HG03432 (cell line): ENCODE measurements around the gene MFAP4.

Experiments used
- ATAC-seq: cut with Tn5 transposase; IDR thresholded peaks from one replicate; pipeline ENCODE4 v1.9.1; 2021; ENCODE audit warnings: mild to moderate bottlenecking, moderate library complexity; ENCODE audit not compliant: unreplicated experiment

MFAP4 gene, protein sequence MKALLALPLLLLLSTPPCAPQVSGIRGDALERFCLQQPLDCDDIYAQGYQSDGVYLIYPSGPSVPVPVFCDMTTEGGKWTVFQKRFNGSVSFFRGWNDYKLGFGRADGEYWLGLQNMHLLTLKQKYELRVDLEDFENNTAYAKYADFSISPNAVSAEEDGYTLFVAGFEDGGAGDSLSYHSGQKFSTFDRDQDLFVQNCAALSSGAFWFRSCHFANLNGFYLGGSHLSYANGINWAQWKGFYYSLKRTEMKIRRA

DNA sequence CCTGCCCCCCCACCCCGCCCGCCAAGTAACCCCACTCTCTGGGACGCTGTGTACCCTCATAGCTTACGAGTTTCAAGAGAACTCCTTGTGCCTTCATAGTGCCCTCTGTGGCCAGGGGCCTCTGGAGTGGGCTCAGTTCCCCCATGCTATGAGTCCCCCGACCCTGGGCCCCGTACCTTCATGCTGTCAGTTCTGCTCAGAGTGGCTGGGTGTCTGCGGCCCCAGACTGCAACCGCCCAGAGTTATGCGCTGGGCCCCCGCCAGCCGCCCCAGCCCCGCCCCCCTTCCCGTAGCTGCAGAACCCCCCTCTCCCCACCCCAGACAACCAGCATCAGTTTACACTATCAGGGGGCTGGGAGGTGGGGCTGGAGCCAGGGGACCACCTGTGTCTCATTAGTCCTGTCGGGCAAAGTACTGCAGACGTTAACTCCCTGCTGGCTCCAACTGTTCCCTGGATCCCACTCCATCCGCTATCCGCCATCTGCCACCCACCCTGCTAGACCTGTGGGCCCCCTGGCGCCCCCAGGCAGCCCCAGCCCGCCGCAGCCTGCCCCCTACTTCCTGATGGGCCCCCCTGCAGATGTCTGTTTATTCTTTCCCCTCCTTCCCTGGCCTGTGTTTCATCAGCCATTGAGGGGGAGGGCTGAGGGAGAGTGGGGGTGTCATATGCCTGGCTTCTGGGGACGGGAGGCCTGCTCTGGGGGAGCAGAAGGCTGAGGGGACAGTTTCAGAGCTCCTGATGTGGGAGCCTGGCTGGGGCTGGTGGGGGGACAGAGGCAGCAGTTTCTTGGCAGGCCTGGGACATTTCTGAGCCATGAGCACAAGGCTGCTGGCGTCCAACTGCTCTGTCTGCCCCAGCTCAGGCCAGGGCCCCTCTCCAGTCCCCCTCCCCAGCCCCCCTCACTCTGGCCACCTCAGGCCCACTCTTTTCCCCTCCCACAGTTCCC lies at the start of gene MFAP4:
MFAP4 (minus strand) TSS at position 217 of the 947 bp plus-strand sequence; CDS start at position 182, 35 bp downstream.
- ATAC-seq = no peak

DNA sequence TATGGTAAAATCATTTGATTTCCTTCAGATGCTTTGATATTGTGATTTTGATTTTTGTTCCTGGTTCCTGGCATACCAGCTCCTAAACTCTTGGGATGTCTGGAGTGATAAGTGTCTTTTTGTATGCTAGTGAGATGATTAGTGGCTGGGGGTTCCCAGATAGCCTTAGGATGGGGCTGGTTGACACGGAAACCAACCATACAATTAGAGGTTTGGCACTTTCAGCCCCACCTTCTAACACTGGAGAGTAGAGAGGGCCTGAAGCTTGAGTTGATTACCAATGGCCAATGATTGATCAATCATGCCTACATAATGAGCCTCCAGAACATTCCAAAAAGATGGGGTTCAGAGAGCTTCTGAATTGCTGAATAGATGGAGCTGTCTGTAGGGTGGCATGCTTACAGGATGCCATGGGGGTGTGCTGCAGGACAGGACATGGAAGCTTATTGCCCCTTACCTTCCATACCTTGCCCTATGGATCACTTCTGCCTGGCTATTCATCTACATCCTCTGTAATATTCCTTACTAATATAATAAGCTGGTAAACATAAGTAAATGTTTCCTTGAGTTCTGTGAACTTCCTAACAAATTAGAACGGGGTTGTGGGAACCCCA lies 46.8 kb upstream of the MFAP4 start:
- ATAC-seq = no peak

DNA sequence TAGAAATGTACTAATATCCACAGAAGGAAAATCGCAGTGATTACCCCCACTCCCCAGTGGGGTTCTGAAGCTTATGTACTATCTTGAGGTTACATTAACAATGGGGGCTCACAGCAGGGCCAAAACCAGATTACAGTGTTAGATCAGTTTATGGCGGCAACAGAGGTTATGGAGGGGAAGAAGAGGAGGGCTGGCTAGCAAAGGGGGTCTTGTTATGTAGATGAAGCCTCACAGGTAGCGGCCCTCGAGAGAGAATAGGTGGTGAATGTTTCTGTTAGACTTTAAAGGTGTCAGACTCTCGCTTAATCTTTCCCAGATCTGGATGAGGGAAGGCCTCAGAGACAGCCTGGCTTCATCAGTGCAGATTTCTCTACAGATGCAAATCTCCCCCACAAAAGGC lies 46.3 kb upstream of the MFAP4 start:
- no peak for ATAC-seq

DNA sequence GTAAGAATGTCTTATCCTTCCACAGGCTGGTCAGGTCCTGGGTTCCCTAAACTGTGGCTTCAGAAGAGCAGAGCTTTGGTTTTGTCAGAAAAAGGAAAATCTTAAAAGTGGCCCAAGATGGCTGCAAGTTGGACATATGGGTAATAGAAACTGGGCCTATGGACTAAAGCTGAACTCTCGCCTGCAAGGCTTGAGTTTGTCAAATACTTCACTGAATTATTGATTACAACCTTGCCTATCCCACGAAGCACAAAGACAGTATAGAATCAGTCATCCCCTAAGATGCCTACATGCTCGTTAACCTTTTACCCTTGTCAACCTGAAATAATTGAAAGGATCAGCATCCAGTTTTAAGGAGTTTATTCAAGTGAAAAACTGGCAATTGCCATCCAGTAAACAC lies 44.7 kb upstream of the MFAP4 start:
- no peak for ATAC-seq

DNA sequence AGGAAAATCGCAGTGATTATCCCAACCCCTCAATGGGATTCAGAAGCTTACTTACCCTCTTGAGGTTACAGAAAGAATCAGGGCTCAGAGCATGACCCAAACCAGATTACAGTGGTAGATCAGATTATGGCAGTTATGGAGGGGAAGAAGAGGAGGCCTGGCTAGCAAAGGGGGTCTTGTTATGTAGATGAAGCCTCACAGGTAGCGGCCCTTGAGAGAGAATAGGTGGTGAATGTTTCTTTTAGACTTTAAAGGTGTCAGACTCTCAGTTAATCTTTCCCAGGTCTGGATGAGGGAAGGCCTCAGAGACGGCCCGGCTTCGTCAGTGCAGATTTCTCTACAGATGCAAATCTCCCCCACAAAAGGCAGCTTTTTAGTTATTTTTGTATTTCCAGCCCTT lies 39.6 kb upstream of the MFAP4 start:
- ATAC-seq = no peak

DNA sequence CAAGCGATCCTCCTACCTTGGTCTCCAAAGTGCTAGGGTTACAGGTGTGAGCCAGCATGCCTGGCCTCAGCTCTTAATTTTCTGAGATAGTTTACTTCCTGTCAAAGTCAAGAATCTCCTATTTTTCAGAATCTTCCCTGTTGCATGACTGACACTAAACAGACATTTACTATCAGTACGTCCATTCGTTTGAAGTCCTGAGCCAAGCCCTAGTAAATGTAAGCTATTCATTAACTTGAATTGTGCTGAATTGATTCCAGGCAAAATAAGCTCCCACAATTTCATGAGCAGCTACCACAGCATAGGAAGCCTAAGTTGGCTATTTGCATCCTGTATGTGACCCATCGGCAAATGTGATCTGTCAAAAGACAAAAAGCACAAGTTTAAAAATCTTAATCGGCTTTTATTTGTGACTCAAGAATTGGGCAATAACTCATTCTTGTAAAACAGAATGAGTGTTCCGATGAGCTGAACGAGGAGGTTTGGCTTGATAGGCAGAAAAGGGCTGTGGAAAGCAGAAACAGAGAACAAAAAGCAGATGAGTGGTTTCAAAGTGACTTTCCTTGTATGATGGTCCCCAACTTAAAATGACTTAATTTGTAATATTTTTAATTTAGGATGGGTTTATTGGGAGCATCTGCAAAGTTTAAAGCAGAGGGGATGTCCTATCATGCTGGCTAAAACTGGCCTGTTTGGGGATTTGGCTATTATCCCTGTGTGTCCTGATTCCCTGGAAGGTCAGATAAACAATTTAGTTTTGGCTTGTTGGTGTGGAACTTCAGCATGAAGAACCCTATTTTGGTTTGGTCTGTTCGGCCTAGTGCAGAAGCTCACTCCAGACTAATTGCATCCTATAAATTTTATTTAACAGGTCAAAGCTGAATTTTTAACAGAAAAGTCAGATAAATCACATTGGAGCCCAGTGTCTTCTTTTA lies 38.2 kb upstream of the MFAP4 start:
- no peak for ATAC-seq

DNA sequence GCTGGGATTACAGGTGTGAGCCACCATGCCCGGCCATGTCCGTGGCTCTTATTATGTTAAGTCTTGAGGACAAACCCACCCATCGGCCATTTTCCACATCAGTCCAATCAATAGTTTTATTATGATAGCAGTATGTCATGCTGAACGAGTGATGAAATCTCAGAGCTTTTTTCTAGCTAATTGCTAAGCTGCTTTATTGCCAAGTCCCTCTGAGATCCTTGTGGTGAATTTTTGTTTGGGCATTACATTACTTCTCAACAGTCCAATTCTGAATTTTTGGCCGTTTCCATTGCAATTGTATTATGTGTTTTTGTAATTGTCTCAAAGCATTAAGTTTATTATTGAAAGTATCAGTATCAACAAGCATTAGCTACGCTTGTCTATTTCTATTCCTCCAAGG lies 34.9 kb upstream of the MFAP4 start:
- no peak for ATAC-seq

DNA sequence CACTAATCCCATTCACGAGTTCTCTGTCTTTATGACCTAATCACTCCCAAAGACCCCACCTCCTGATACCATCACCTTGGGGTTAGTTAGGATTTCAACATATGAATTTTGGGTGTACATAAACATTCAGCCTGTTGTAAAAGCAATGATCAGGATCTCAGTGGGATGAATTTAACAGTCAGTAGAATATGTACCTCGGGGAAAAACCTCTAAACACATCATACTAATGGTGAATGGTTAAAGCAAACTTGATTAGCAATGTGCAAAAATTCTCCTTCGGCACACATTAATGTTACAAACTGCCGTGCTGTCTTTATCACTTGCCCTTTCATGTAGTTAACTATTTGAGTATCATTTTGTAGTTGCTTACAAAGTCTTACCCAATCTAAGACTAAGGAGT lies 34.2 kb upstream of the MFAP4 start:
- ATAC-seq = no peak

DNA sequence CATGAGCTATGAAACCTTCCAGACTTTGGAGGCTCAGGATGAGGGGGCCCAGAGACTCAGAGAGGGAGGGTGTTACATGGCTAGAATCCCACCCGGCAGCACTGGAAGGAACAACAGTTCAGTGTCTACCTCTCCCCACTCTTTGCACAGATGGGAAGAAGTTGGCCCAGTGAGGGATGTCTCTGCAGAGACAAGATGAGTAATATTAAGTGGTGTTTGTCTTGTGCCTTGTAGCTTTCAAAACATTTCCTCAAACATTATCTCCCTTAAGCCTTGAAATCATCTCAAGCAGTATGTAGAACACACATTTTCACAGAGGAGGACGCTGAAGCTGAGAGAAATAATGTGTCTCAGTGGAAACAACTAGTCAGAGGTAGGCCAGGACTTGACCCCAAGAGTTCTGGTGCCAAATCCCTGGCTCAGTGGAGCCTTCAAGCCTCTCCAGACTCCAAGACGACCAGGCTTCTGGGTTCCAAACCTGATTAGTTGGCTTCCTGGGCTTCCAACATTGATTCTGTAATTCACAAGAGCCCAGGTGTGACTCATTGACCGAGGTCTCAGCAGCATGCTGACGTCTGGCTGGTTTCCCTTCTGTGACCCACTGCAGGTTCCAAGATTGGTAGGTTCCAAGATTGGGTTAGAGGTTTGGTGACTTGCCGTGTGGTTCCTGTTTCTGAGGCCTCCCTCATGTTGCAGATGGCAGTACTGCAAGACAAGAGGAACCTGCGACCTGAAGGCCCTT lies 31.4 kb upstream of the MFAP4 start:
- ATAC-seq = no peak

DNA sequence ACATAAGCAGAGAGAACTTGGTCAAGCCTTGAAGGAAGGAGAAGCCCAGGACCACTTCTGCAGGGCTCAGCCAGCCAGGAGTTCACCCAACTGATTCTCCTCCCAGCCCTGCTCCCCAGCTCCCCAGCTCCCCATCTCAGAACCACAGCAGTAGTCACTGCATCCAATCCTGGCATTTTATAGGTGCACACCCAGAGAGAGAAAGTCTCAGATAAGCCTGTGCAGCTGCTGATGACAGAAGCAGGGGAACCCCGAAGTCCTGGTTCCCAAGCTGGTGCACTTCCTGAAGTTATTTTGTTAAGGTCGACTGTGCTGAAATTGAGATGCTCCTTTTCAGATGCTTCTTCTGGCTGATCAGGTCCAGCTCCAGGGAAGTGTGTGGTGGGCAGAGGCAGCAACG lies 30.6 kb upstream of the MFAP4 start:
- ATAC-seq = no peak

DNA sequence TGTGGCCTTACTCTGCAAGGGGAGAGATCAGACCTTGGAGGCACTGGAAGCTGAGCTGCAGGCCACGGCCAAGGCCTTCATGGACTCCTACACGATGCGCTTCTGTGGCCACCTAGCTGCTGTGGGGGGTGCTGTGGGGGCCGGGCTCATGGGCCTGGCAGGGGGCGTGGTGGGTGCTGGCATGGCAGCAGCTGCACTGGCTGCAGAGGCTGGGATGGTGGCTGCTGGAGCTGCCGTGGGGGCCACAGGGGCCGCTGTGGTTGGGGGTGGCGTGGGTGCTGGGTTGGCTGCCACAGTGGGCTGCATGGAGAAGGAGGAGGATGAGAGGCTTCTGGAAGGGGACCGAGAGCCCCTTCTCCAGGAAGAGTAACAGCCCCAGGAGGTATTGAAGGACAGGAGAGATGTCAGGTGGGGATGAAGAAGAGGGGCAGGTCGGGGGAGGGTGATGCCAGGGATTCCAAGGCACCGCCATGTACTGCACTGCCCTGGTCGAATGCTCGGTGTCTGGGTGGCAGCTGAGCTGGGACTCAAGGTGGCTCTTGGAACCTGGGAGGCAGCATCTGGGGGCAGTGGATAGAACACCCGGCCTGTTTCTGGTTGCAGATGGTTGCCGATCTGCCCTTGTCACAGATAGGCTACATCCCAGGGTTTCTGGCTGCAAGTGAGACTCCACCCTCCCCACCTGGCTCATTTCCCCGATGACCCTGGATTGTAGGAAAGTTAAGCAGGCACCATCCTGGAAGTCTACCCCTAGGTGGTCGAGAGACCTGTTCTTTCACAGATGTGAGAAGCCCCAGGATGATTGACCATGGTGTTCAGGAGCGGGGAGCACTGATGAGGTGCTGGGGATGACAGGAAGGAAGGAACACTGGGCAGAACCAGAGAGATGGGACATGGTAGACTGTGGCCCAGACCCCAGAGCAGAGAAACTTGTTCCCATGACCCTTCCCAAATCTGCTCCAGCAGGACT lies 29.1 kb upstream of the MFAP4 start:
- no peak for ATAC-seq

DNA sequence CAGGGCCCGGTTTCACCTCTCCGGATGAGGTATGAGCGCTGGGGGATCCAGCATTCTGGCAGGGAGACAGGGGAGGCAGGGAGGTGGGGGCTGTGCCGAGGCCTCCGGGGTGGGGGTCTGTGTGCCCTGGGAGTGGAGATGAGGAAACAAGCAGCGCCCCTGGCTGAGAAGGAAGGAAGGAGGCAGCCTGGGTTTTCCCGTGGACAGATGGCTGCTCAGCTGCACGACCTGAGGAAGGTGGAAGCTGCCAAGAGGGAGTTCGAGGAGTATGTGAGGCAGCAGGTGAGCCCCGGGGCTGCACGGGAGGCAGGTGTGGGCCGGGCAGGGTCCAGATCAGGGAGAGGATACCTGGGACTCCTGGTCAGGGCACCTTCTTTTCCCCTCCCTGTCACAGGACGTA lies 28.3 kb upstream of the MFAP4 start:
- no peak for ATAC-seq

DNA sequence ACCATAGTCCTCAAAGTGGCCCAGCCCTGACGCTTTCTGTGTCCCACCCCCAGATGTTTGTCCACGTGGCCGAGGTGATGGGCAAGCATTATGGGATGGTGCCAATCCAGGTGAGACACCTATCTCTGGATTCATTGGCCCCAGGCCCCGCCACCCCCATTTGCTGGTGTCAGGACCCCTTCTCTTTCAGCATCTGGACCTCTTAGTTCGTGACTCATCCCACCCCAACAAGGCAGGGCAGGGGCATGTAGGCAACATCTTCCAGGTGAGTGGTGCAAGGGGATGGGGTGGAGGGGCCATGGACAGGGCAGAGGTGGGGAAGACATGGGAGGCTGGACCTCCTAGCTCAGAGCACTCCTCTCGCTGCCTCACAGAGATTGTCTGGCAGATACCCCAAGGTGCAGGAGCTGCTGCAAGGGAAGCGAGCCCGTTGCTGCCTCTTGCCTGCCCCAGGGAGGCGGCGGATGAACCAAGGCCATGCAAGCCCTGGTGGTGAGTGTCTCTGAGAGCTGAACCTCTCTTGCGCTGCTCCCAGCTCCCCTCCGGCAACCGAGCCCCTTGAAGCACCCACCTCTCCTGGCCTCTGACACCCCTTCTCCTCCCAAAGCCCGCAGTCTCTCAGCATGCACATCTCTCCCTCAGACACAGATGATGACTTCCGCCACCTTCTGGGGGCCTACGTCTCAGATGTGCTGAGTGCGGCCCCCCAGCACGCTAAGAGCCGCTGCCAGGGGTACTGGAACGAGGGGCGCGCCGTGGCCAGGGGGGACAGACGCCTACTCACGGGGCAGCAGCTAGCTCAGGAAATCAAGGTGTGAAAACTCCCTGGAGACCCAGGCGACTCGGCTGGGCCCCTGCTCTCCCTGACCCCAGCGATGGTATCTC lies 27.6 kb upstream of the MFAP4 start:
- ATAC-seq = no peak

DNA sequence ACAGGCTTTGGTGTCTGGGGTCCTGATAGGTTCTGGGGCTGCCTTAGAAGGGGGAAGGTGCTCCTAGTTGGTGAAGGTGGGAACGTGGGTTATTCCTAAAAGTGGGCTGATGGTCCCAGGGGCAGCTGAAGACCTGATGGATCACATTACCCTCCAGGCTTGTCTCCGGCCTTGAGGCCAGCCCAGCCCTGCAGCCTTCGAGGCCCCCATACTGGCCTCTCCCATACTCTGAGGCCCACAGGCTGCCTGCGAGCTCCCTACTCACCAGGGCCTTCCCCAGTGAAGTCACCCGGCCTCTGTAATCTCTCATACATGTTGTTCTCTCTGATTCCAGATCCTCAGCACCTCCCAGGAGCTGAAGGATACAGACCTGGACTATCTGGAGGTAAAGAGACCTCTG lies 26.8 kb upstream of the MFAP4 start:
- ATAC-seq = no peak

DNA sequence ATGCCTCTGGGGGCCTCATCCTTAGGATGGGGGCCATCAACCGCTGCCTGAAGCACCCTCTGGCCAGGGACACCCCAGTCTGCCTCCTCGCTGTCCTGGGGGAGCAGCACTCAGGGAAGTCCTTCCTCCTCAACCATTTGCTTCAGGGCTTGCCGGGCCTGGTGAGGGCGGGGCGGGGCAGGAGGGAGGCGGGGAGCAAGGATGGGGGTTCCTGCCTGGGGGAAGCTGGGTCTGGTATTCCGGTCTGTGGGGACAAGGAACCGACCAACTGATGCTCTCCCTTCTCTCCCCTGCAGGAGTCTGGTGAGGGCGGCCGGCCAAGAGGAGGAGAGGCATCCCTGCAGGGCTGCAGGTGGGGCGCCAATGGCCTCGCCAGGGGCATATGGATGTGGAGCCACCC lies 26.0 kb upstream of the MFAP4 start:
- no peak for ATAC-seq

DNA sequence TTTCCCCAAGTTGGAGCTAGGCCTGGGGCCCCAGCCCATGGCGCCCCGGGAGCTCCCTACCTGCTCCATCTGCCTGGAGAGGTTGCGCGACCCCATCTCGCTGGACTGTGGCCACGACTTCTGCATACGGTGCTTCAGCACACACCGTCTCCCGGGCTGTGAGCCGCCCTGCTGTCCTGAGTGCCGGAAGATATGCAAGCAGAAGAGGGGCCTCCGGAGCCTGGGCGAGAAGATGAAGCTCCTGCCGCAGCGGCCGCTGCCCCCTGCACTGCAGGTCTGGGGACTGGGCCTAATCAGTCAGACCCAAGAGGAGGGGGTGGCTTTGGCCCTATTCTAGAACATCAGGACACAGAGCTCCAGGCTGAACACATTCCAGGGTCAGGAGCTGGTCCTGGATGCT lies 25.5 kb upstream of the MFAP4 start:
- ATAC-seq = no peak

DNA sequence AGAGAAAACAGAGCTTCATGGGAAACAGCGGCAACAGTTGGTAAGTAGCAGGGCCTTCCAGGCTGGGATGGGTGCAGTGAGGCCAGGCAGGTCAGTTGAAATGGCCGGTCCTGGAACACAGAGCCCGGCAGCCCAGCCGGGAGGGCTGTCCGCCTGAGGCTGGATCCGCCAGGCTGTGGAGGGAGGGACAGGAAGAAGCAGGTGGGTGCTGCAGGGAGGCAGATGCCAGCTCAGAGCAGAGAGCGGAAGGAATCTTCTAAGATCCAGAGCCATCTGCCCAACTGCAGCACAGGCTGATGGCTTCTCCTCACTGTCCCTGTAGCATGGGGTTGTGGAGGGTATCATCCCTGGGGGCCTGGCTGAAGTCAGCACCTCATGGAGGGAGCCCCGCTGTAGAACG lies 24.6 kb upstream of the MFAP4 start:
- ATAC-seq = no peak
